Adrenal gland (tissue), 12 donors: ENCODE data around the gene RSU1. TPM values are rescaled to one million over a fixed set of nuclear protein-coding genes. Genes with fewer than 3 reads are reported as not detected.

Experiments
- DNase-seq, 7 donors: peaks; one replicate each; pipeline ENCODE4 v3.0.0-alpha.2; 2019 to 2020
- H3K27ac ChIP-seq, 5 donors: fragments of 200-600 bp; sonication (generic) in 4 of 5; 1 replicate in 3 of 5; 2 replicates in 2 of 5; pipeline versions ENCODE4 v1.5.1 to v1.8.0; 2016 to 2020; ENCODE audit warnings: mild to moderate bottlenecking in 1 of 5
- H3K27me3 ChIP-seq: fragments of 200-600 bp; 2 replicates; pipeline ENCODE4 v1.8.0; 2021
- H3K36me3 ChIP-seq, 2 donors: fragments of 200-600 bp; replicated peaks in 1 of 2; 1 replicate in 1 of 2; 2 replicates in 1 of 2; pipeline versions ENCODE4 v1.5.1 to v1.8.0; 2018 to 2022
- H3K4me1 ChIP-seq, 2 donors: fragments of 200-600 bp; replicated peaks in 1 of 2; 1 replicate in 1 of 2; 2 replicates in 1 of 2; pipeline versions ENCODE4 v1.5.1 to v1.8.0; 2018 to 2021
- H3K4me3 ChIP-seq, 4 donors: fragments of 200-600 bp; sonication (generic) in 3 of 4; one replicate each; pipeline ENCODE4 v1.5.1; 2016 to 2018
- H3K9me3 ChIP-seq, 3 donors: fragments of 200-600 bp; sonication (generic) in 1 of 3; replicated peaks in 1 of 3; 1 replicate in 2 of 3; 2 replicates in 1 of 3; pipeline versions ENCODE4 v1.5.1 to v1.8.0; 2016 to 2021
- POLR2A ChIP-seq, 2 donors: fragments of 450-650 bp; IDR thresholded peaks; one replicate each; pipeline ENCODE4 v1.6.1; 2017; ENCODE audit warnings: antibody characterized with exemption in 2 of 2, mild to moderate bottlenecking in 2 of 2, moderate library complexity in 1 of 2
- WGBS, 4 donors: extraction: QIAGEN DNeasy Blood & Tissue Kit in 2 of 4; methylation state at CpG; one replicate each; pipeline versions ENCODE4 v1.1.5 to v1.1.7; 2013 to 2017; 5-methylcytosine and 5-hydroxymethylcytosine counted together
- intact Hi-C, 2 donors: fragments of 100-400 bp; cut with DNase I; formaldehyde crosslinking; loops; one replicate each; pipeline versions ENCODE4 v1.14.1 to v1.15.0; 2022 to 2023
- polyA plus RNA-seq, 3 donors: library from polyadenylated mRNA; stranded (reverse); fragments of 200-250 nt in 2 of 3; fragments of 350-450 nt in 1 of 3; fragmentation: Illumina TruSeq in 1 of 3; extraction: RNeasy Lipid Tissue Mini Kit (QIAGEN cat#74804) in 1 of 3; gene quantifications; one replicate each; pipeline ENCODE4 v1.2.3, GENCODE V29; 2013 to 2014
- total RNA-seq, 9 donors: library from RNA; depleted of rRNA in 4 of 9; stranded (reverse); fragments of >200 nt in 4 of 9; fragments of 120-200 nt in 1 of 9; fragmentation: NEBNext Ultra II Directional in 1 of 9; extraction: Animal tissue kit (Norgen Biotek cat#: 25700) in 1 of 9; gene quantifications; one replicate each; pipeline versions ENCODE4 v1.1.0 to v1.2.4, GENCODE V29; 2013 to 2023
- TF ChIP-seq, protein P1 (sequence below), 6 experiments: fragments of 450-650 bp in 4 of 6; fragments of 200-600 bp in 2 of 6; sonication (generic) in 1 of 6; IDR thresholded peaks; 1 replicate in 5 of 6; 2 replicates in 1 of 6; pipeline versions ENCODE4 v1.5.1 to v1.8.0; 2016 to 2021; ENCODE audit warnings: antibody characterized with exemption in 6 of 6, mild to moderate bottlenecking in 2 of 6, moderate library complexity in 1 of 6
- donor health status: healthy with polysubstance abuse.
- donor health status: Bipolar disorder and iron deficiency.
- donor health status: DM: yes; HTN: yes; CAD: no.
- donor health status: DM: no; HTN: no; CAD: no.
- donor health status: DM: no; HTN: no; CAD: no.
- donor health status: DM: yes; HTN: yes; CAD: no.

The RSU1 gene
- total and polyA plus RNA-seq, 12 donors: 15.6 to 96.8 (median 41.7) TPM

DNA sequence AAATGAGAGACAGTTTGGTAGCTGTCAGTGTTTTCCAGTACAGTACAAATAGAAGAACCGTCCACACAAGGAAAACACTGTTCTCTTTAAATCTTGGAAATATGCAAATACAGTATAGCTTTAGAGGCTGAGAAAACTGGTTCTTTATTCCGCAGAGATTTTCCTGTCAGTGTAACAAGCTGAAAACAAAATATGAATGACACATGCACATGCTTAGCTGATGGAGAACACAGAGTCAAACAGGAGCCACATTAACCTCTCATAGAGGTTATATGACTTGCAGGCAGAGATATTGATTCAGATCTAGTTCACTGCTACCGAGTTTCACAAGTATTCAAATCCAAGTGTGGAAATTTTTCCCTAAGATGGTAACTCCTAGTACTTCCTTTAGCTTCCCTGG, 160.3 kb downstream of the RSU1 start:
- Histone ChIP-seq H3K4me3 (no peak overlapping the region), H3K27me3 (no peaks in the 10 kb centered on the region), H3K36me3 (no peaks in the 10 kb centered on the region), H3K4me1 (no peaks in the 10 kb centered on the region), H3K27ac (no peak overlapping the region), H3K9me3 (no peaks in the 10 kb centered on the region)
- 82 to 88% (median 85%) methylated on average over 3 of the region's 3 CpGs for WGBS, 4 donors
- DNase-seq: no peak
- intact Hi-C loops: no loop called here
- no peak for TF ChIP-seq POLR2A (IDR thresholded peaks at IDR 0.05)
- TF ChIP-seq, protein P1, sequence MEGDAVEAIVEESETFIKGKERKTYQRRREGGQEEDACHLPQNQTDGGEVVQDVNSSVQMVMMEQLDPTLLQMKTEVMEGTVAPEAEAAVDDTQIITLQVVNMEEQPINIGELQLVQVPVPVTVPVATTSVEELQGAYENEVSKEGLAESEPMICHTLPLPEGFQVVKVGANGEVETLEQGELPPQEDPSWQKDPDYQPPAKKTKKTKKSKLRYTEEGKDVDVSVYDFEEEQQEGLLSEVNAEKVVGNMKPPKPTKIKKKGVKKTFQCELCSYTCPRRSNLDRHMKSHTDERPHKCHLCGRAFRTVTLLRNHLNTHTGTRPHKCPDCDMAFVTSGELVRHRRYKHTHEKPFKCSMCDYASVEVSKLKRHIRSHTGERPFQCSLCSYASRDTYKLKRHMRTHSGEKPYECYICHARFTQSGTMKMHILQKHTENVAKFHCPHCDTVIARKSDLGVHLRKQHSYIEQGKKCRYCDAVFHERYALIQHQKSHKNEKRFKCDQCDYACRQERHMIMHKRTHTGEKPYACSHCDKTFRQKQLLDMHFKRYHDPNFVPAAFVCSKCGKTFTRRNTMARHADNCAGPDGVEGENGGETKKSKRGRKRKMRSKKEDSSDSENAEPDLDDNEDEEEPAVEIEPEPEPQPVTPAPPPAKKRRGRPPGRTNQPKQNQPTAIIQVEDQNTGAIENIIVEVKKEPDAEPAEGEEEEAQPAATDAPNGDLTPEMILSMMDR (IDR thresholded peaks at IDR 0.05): no peak

DNA sequence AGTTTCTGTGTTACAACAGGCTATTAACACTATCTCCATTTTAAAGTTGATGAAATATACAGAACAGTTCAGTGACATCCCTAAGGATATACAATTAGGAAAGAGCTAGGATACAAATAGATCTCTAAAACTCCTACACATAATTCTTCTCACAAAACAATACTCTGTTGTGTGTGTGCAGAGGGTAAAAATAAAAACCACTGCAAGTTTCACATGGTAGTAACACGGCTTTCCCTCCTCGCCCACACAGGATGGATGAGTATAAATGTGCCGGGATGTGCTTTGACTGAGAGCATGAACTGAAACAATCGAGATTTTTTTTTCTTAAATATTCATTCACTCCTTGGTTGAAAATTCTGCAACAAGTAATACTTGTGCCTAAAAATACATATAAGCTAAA, 164.0 kb downstream of the RSU1 start:
- H3K27me3 ChIP-seq: no peaks in the 10 kb centered on the region
- no peaks in the 10 kb centered on the region for H3K9me3 ChIP-seq
- no peaks in the 10 kb centered on the region for H3K4me1 ChIP-seq
- intact Hi-C loops: no loop called here
- H3K4me3 ChIP-seq: no peak overlapping the region
- no peak for DNase-seq
- no peak overlapping the region for H3K27ac ChIP-seq
- H3K36me3 ChIP-seq: no peaks in the 10 kb centered on the region
- 78 to 90% (median 82%) methylated on average over 4 of the region's 4 CpGs for whole genome bisulfite sequencing, 4 donors
- no peak for TF ChIP-seq POLR2A (IDR thresholded peaks at IDR 0.05)
- TF ChIP-seq, protein P1 (IDR thresholded peaks at IDR 0.05): no peak

DNA sequence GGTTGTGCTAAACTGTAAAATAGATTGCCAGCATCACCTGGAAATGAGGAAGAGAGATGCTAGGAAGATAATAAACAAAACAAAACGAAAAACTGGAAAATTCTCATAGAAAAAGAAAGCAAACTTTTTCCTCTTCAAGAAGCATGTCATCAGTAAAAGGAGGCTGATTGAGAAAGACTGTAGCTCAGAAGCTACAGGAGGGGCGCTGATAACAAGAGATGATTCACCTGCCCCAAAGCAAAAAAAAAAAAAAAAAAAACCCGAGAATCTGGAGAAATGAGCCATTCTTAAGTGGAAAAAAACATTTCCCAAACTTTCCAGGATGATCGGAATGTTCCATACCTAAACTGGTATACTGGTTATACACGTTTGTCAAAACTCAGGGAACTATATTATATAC, 165.1 kb downstream of the RSU1 start:
- TF ChIP-seq, protein P1 (IDR thresholded peaks at IDR 0.05): no peak
- TF ChIP-seq POLR2A (IDR thresholded peaks at IDR 0.05): no peak
- intact Hi-C loops: no loop called here
- no peak overlapping the region for H3K4me3 ChIP-seq
- H3K36me3 ChIP-seq: no peaks in the 10 kb centered on the region
- H3K9me3 ChIP-seq: no peaks in the 10 kb centered on the region
- peak in 2 of 7 donors; percentile 13 to 14 for DNase-seq
- H3K4me1 ChIP-seq: no peaks in the 10 kb centered on the region
- no peak overlapping the region for H3K27ac ChIP-seq
- 53 to 62% (median 58%) methylated on average over 5 of the region's 5 CpGs for WGBS, 4 donors
- no peaks in the 10 kb centered on the region for H3K27me3 ChIP-seq

DNA sequence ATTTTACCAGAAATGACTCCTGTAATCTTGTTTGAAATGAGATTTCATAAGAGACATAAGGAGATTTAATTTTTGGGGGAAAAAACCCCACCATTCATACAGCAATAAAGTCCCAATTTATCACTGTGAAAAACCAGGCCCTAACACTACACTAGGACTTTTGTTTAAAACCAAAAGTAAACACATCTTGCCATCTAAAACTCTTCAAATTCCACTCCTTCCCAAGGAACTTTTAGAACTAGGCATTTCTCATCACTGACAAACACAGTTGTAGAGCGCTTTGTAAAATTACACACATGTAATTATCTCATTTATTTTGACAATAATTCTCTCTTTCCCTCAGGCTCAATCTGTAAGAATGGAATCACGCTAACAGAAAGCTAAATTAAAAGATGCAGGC, 167.5 kb downstream of the RSU1 start:
- H3K27me3 ChIP-seq: no peaks in the 10 kb centered on the region
- 86 to 94% (median 93%) methylated on average over 2 of the region's 2 CpGs for WGBS, 4 donors
- no peak overlapping the region for H3K4me3 ChIP-seq
- H3K27ac ChIP-seq: no peak overlapping the region
- H3K36me3 ChIP-seq: no peaks in the 10 kb centered on the region
- no peak for TF ChIP-seq POLR2A (IDR thresholded peaks at IDR 0.05)
- TF ChIP-seq, protein P1 (IDR thresholded peaks at IDR 0.05): no peak
- intact Hi-C loops: no loop called here
- no peaks in the 10 kb centered on the region for H3K9me3 ChIP-seq
- no peak for DNase-seq
- no peaks in the 10 kb centered on the region for H3K4me1 ChIP-seq
